Astrocyte of the cerebellum (primary cell): Measurements from ENCODE around the gene RPH3AL.
A peak's percentile ranks its signal among the peaks of the same experiment; 100 is the strongest.

Experiments
- DNase-seq: peaks from one replicate; pipeline ENCODE4 v3.0.0-alpha.2; 2011; ENCODE audit warnings: low read depth
- H3K4me3 ChIP-seq: 2 replicates; pipeline ENCODE4 v1.5.1; 2011; ENCODE audit warnings: mild to moderate bottlenecking, low read depth, low read length, moderate library complexity
- CTCF ChIP-seq: IDR thresholded peaks from 2 replicates; pipeline ENCODE4 v1.5.1; 2012; ENCODE audit warnings: low read length, low read depth, moderate library complexity, mild to moderate bottlenecking; ENCODE audit errors: missing control alignments
- in situ Hi-C: cut with HindIII; loops from 2 replicates; pipeline ENCODE4 v1.10.0; 2017; ENCODE audit warnings: low sequenced_read_pairs

Gene RPH3AL

GRCh38 chr17:393806-394717 is 41.5 kb upstream of the RPH3AL start:
- H3K4me3 ChIP-seq = no peak overlapping the region
- no peak for DNase-seq
- in situ Hi-C loops = no loop called here
- TF ChIP-seq CTCF = no peak

- no peak for TF ChIP-seq CTCF
- H3K4me3 ChIP-seq = no peak overlapping the region
- DNase-seq = no peak
- in situ Hi-C loops = no loop called here
Measured at GRCh38 chr17:391850-392249, 39.2 kb upstream of the RPH3AL start.

- in situ Hi-C loops = no loop called here
- no peak for TF ChIP-seq CTCF
- no peak for DNase-seq
- H3K4me3 ChIP-seq = no peak overlapping the region
Measured at GRCh38 chr17:390025-390424, 37.4 kb upstream of the RPH3AL start.

GRCh38 chr17:388087-388486 is 35.5 kb upstream of the RPH3AL start:
- DNase-seq = no peak
- no peak for TF ChIP-seq CTCF
- in situ Hi-C loops = no loop called here
- H3K4me3 ChIP-seq = no peak overlapping the region

GRCh38 chr17:386141-386876 is 33.7 kb upstream of the RPH3AL start:
- no peak for DNase-seq
- H3K4me3 ChIP-seq = peak overlapping the region; percentile 5
- in situ Hi-C loops = no loop called here
- TF ChIP-seq CTCF = peak; percentile 16

- no peak for TF ChIP-seq CTCF
- in situ Hi-C loops = no loop called here
- DNase-seq = no peak
- H3K4me3 ChIP-seq = peak overlapping the region; percentile 14
Measured at GRCh38 chr17:385836-386140, 33.2 kb upstream of the RPH3AL start.
